ENCODE data around the gene PTPRG. TPM values are rescaled to one million over a fixed set of nuclear protein-coding genes. Genes with fewer than 3 reads are reported as not detected.

Gene PTPRG
- polyA plus RNA-seq, 3 donors = not detected

- no peak overlapping the region for H3K4me3 ChIP-seq (replicated peaks in 1 of 3; ENCODE audit: low read depth in 2 of 3, low read length in 3 of 3)
- intact Hi-C loops (cut with micrococcal nuclease) = no loop called here
- no peak overlapping the region for H3K27ac Mint-ChIP-seq
Measured at GRCh38 chr3:61809879-61810278, 248.5 kb downstream of the PTPRG start.

DNA sequence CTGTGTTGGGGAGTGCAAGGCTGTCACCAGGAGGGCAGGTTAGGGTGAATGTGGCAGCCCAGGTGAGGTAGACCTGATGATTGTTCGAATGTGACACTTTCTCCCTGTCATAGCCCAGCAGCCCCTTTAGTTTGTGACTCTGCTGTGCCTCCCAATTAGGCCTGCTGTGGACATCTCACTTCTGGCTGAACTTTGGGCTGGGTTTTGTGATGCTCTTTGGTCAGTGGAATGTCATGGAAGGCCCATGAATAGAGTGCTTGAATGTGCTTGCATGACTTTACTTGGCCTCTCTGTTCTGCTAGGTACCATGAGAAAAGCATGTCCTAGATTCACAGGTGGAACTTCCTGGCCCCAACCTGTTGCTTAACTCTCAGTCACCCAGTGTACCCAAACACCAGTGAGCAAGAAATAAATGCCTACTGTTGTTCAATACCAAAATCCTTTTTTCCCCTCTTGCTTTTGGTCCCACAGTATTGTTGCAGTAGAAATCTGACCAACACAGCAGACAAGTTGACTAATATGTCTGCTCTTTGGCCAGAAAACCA lies 249.7 kb downstream of the PTPRG start:
- Histone ChIP-seq H4K20me1 (ENCODE audit: insufficient read depth, low read length) (no peaks in the 10 kb centered on the region), H3K79me2 (ENCODE audit: insufficient read depth, low read length) (no peaks in the 10 kb centered on the region), H3K36me3 (replicated peaks in 1 of 2; ENCODE audit: control insufficient read depth in 1 of 2, insufficient read depth in 2 of 2, low read length in 2 of 2) (no peaks in the 10 kb centered on the region), H3K4me3 (replicated peaks in 1 of 3; ENCODE audit: low read depth in 2 of 3, low read length in 3 of 3) (no peak overlapping the region), H2AFZ (ENCODE audit: insufficient read depth, low read depth, low read length, poor library complexity, severe bottlenecking) (no peak overlapping the region), H3K27ac (ENCODE audit: low read depth in 1 of 2, low read length in 2 of 2) (no peak overlapping the region), H3K4me1 (ENCODE audit: control insufficient read depth in 1 of 2, insufficient read depth in 2 of 2, low read length in 2 of 2) (no peaks in the 10 kb centered on the region), H3K9ac (ENCODE audit: insufficient read depth, low read length, poor library complexity, severe bottlenecking) (no peak overlapping the region), H3K9me3 (replicated peaks in 1 of 2; ENCODE audit: control insufficient read depth in 1 of 2, insufficient read depth in 1 of 2, low read length in 2 of 2) (peaks cover 0 to 3% of the 10 kb centered on the region in 2 donors), H3K4me2 (replicated peaks; ENCODE audit: extremely low read depth, low read length, poor library complexity, severe bottlenecking) (no peak overlapping the region), H3K27me3 (ENCODE audit: control insufficient read depth in 2 of 2, insufficient read depth in 2 of 2, low read length in 2 of 2) (no peaks in the 10 kb centered on the region)
- Mint-ChIP-seq H3K9me3 (peaks cover 0 to 5% (median 2%) of the 10 kb centered on the region in 7 donors), H3K27ac (no peak overlapping the region), H3K4me1 (no peaks in the 10 kb centered on the region), H3K4me3 (no peak overlapping the region), H3K27me3 (ENCODE audit: low read depth in 3 of 3) (no peaks in the 10 kb centered on the region), H3K36me3 (no peaks in the 10 kb centered on the region)
- TF ChIP-seq, protein P1, sequence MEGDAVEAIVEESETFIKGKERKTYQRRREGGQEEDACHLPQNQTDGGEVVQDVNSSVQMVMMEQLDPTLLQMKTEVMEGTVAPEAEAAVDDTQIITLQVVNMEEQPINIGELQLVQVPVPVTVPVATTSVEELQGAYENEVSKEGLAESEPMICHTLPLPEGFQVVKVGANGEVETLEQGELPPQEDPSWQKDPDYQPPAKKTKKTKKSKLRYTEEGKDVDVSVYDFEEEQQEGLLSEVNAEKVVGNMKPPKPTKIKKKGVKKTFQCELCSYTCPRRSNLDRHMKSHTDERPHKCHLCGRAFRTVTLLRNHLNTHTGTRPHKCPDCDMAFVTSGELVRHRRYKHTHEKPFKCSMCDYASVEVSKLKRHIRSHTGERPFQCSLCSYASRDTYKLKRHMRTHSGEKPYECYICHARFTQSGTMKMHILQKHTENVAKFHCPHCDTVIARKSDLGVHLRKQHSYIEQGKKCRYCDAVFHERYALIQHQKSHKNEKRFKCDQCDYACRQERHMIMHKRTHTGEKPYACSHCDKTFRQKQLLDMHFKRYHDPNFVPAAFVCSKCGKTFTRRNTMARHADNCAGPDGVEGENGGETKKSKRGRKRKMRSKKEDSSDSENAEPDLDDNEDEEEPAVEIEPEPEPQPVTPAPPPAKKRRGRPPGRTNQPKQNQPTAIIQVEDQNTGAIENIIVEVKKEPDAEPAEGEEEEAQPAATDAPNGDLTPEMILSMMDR (IDR thresholded peaks at IDR 0.05) = no peak
- WGBS (ENCODE audit: insufficient coverage) = 60% methylated on average over 1 of the region's 1 CpG
- intact Hi-C loops (cut with micrococcal nuclease) = no loop called here
- DNase-seq = no peak

More at GRCh38 chr3:61809879-61810278, 248.5 kb downstream of the PTPRG start:
- H2AFZ ChIP-seq (ENCODE audit: insufficient read depth, low read depth, low read length, poor library complexity, severe bottlenecking) = no peak overlapping the region
- no peaks in the 10 kb centered on the region for H3K79me2 ChIP-seq (ENCODE audit: insufficient read depth, low read length)
- no peak for DNase-seq
- H4K20me1 ChIP-seq (ENCODE audit: insufficient read depth, low read length) = no peaks in the 10 kb centered on the region
- no peak overlapping the region for H3K9ac ChIP-seq (ENCODE audit: insufficient read depth, low read length, poor library complexity, severe bottlenecking)
- H3K36me3 Mint-ChIP-seq = no peaks in the 10 kb centered on the region
- H3K36me3 ChIP-seq (replicated peaks in 1 of 2; ENCODE audit: control insufficient read depth in 1 of 2, insufficient read depth in 2 of 2, low read length in 2 of 2) = no peaks in the 10 kb centered on the region
- H3K9me3 Mint-ChIP-seq = peaks cover 0 to 5% (median 2%) of the 10 kb centered on the region in 7 donors
- peaks cover 0 to 3% of the 10 kb centered on the region in 2 donors for H3K9me3 ChIP-seq (replicated peaks in 1 of 2; ENCODE audit: control insufficient read depth in 1 of 2, insufficient read depth in 1 of 2, low read length in 2 of 2)
- no peak overlapping the region for H3K27ac ChIP-seq (ENCODE audit: low read depth in 1 of 2, low read length in 2 of 2)
- H3K27me3 ChIP-seq (ENCODE audit: control insufficient read depth in 2 of 2, insufficient read depth in 2 of 2, low read length in 2 of 2) = no peaks in the 10 kb centered on the region
- no peak overlapping the region for H3K4me3 Mint-ChIP-seq
- TF ChIP-seq, protein P1 (IDR thresholded peaks at IDR 0.05) = no peak
- no peak overlapping the region for H3K4me2 ChIP-seq (replicated peaks; ENCODE audit: extremely low read depth, low read length, poor library complexity, severe bottlenecking)
- no peaks in the 10 kb centered on the region for H3K27me3 Mint-ChIP-seq (ENCODE audit: low read depth in 3 of 3)
- WGBS (ENCODE audit: insufficient coverage) = 100% methylated on average over 1 of the region's 1 CpG
- H3K4me1 Mint-ChIP-seq = no peaks in the 10 kb centered on the region
- no peaks in the 10 kb centered on the region for H3K4me1 ChIP-seq (ENCODE audit: control insufficient read depth in 1 of 2, insufficient read depth in 2 of 2, low read length in 2 of 2)
